Progenitor cell of endocrine pancreas (in vitro differentiated cells): ENCODE results near the gene AARS1. TPM values are rescaled to one million over a fixed set of nuclear protein-coding genes. Genes with fewer than 3 reads are reported as not detected.
"Not testable (repeated sequence)": the region's sequence is repeated elsewhere in the genome, so short reads cannot be mapped to it uniquely, and the experiment has no call there.

ENCODE experiments used
- DNase-seq: peaks from one replicate; pipeline ENCODE4 v3.0.0; 2021; ENCODE audit warnings: low spot score; ENCODE audit not compliant: unreplicated experiment
- H3K27ac Mint-ChIP-seq: 2 replicates; pipeline ENCODE4 v1.8.0; 2021; ENCODE audit warnings: mild to moderate bottlenecking, moderate library complexity, mixed read lengths
- H3K27me3 Mint-ChIP-seq: 2 replicates; pipeline ENCODE4 v1.8.0; 2021; ENCODE audit warnings: mixed read lengths
- H3K36me3 Mint-ChIP-seq: 2 replicates; pipeline ENCODE4 v1.8.0; 2022; ENCODE audit warnings: mixed read lengths; ENCODE audit not compliant: insufficient read depth
- H3K4me1 Mint-ChIP-seq: 2 replicates; pipeline ENCODE4 v1.8.0; 2021; ENCODE audit warnings: low read depth, mixed read lengths
- H3K4me3 Mint-ChIP-seq: 2 replicates; pipeline ENCODE4 v1.8.0; 2021; ENCODE audit warnings: low read depth, mild to moderate bottlenecking, moderate library complexity, mixed read lengths
- H3K9me3 Mint-ChIP-seq: 2 replicates; pipeline ENCODE4 v1.8.0; 2021; ENCODE audit warnings: low read depth, mixed read lengths
- CTCF ChIP-seq: fragments of 200-600 bp; sonication (generic); IDR thresholded peaks from one replicate; pipeline ENCODE4 v1.5.0; 2021; ENCODE audit warnings: antibody characterized with exemption, mild to moderate bottlenecking; ENCODE audit not compliant: unreplicated experiment
- total RNA-seq: library from RNA; stranded (reverse); gene quantifications from 2 replicates; pipeline ENCODE4 v1.2.1, GENCODE V29; 2021

Gene AARS1
- total RNA-seq, 1 donor from 2014 or later = 114 TPM

DNA sequence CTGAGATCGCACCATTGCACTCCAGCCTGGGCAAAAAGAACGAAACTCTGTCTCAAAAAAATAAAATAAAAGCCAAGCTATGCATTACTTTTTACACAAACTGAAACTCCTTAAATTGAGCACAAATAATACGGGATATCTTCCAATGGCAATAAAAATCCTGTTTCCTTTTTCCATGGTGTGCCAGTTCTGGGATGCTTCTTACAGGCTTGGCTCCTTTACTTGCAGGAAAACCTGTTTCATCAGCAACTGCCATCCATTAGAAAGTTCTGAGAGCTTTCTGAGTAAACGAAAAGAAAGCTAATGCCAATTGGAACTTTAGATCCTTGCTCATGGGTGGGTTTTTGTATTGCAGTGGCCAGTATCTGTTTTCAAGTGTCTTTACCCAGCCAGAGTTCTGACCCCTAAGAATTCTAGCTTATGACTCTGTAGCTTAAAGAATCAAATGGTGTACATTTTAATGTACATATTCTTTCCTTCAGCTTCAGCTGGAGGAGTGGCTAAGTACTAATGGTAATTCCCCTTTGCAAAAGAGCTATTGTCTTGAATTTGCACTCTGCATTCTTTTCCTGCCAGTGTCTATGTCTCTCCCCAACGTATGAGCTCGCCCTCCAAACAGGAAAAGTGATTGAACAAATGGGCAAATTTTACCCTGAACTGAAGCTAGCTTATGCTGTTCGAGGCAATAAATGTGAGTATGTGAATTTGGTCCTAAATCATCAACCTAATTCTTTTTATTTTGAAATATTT is 35.9 kb upstream of the AARS1 start:
- Mint-ChIP-seq H3K4me3 (no peak overlapping the region), H3K36me3 (peaks cover 18% of the 10 kb centered on the region), H3K4me1 (no peaks in the 10 kb centered on the region), H3K27me3 (no peaks in the 10 kb centered on the region), H3K27ac (no peak overlapping the region), H3K9me3 (no peaks in the 10 kb centered on the region)
- no peak for TF ChIP-seq CTCF
- DNase-seq = no peak

- no peak overlapping the region for H3K4me3 Mint-ChIP-seq
These were observed 30.8 kb upstream of the AARS1 start for GRCh38 chr16:70320121-70320520.

DNA sequence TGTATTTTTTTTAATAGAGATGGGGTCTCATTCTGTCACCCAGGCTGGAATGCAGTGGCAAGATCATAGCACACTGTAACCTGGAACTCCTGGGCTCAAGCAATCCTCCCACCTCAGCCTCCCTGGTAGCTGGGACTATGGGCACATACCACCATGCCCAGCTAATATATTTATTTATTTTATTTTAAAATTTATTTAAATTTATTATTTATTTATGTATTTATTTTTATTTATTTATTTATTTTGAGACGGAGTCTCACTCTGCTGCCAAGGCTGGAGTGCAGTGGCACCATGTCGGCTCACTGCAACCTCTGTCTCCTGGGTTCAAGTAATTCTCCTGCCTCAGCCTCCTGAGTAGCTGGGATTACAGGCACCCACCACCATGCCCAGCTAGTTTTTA is 18.4 kb upstream of the AARS1 start:
- peaks cover 11% of the 10 kb centered on the region for H3K36me3 Mint-ChIP-seq
- not testable (repeated sequence) for H3K4me3 Mint-ChIP-seq, DNase-seq

More at GRCh38 chr16:70320121-70320520, 30.8 kb upstream of the AARS1 start:
- Mint-ChIP-seq H3K4me1 (no peaks in the 10 kb centered on the region), H3K27ac (no peak overlapping the region), H3K36me3 (peaks cover 13% of the 10 kb centered on the region), H3K27me3 (no peaks in the 10 kb centered on the region), H3K9me3 (no peaks in the 10 kb centered on the region)
- TF ChIP-seq CTCF = no peak
- no peak for DNase-seq

DNA sequence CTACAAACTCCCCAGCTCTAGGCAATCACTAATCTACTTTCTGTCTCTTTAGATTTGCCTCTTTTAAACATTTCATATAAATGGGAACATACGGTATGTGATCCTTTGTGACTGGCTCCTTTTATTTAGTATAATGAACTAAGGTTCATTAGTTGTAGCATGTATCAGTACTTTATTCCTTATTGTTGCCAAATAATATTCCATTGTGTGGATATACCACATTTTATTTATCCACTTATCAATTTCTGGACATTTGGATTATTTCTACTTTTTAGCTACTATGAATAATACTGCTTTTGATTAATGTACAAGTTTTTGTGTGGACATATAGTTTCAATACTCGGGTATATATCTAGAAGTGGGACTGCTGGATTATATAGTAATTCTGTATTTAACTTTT is 17.6 kb upstream of the AARS1 start:
- H3K27ac Mint-ChIP-seq = no peak overlapping the region
- no peak overlapping the region for H3K4me3 Mint-ChIP-seq
- DNase-seq = no peak
- no peaks in the 10 kb centered on the region for H3K4me1 Mint-ChIP-seq
- peaks cover 14% of the 10 kb centered on the region for H3K36me3 Mint-ChIP-seq
- no peaks in the 10 kb centered on the region for H3K9me3 Mint-ChIP-seq
- H3K27me3 Mint-ChIP-seq = no peaks in the 10 kb centered on the region
- TF ChIP-seq CTCF = no peak

More for the DNA sequence above, 18.4 kb upstream of the AARS1 start:
- H3K27ac Mint-ChIP-seq, H3K27me3 Mint-ChIP-seq, H3K4me1 Mint-ChIP-seq, H3K9me3 Mint-ChIP-seq: not testable (repeated sequence)

DNA sequence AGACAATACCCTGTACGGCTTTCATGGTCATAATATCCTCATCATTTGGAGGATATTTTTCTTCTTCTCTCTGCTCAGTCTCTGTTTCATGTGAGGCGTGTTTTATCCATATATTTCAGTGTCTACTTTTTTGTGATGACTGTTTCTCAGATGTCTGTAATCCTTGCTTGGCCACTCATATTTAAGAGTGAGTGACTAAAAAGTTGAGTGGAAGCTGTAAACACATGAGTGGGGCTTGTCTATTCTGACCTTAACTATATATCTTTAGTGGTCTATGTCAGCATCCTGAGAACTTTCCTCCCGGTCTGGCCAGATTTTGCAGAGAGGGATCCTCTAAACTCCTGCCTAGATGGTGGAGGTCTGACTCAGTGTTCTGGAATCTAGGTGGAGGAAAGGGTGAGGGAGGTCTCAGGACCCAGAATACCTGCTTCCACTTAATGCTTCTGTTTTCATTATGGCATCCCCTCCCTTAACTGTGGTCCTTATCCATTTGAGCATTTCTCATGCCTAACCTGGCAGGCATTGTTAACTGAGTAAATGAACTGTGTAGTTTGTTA is 15.7 kb upstream of the AARS1 start:
- TF ChIP-seq CTCF = no peak
- Mint-ChIP-seq H3K27ac (no peak overlapping the region), H3K27me3 (no peaks in the 10 kb centered on the region), H3K9me3 (peaks cover 10% of the 10 kb centered on the region), H3K36me3 (peaks cover 27% of the 10 kb centered on the region), H3K4me3 (no peak overlapping the region), H3K4me1 (peaks cover 1% of the 10 kb centered on the region)
- no peak for DNase-seq

GRCh38 chr16:70302745-70303144 is 13.4 kb upstream of the AARS1 start:
- Mint-ChIP-seq H3K4me1 (peaks cover 11% of the 10 kb centered on the region), H3K36me3 (peaks cover 25% of the 10 kb centered on the region), H3K9me3 (peaks cover 10% of the 10 kb centered on the region), H3K4me3 (no peak overlapping the region), H3K27ac (no peak overlapping the region), H3K27me3 (no peaks in the 10 kb centered on the region)
- DNase-seq = no peak
- TF ChIP-seq CTCF = no peak
